Stimulated activated CD4-positive, alpha-beta T cell treated with anti-CD3 and anti-CD28 coated beads, Interleukin-1b, Interleukin-23, amount 100 ng/mL, for 48 hours (primary cell): Measurements from ENCODE around the gene RBP4.

Experiments used
- DNase-seq: peaks from one replicate; pipeline ENCODE4 v3.0.0-alpha.2; 2020

RBP4 gene

GRCh38 chr10:93595378-93596161 lies 5.5 kb downstream of the RBP4 start:
- DNase-seq, result no peak

DNA sequence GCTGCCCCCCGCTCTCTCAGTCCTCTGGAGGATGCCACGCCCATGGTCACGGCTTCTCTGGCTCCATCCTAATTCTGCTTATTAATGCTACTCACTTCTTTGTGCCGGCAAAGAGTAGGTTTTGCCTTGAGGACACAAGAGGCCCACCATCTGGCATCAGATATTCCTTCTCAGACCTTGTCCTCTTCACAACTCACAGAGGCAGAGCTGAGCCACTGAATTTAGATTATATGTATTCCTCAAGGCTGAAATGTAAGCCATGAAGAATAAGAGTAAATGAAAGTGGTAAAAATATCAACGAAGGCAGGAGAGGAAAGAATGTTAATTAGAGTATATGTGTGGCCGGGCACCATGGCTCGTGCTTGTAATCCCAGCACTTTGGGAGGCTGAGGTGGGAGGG lies 6.5 kb downstream of the RBP4 start:
- DNase-seq, result no peak

GRCh38 chr10:93593749-93594148 lies 7.3 kb downstream of the RBP4 start:
- DNase-seq, result no peak

DNA sequence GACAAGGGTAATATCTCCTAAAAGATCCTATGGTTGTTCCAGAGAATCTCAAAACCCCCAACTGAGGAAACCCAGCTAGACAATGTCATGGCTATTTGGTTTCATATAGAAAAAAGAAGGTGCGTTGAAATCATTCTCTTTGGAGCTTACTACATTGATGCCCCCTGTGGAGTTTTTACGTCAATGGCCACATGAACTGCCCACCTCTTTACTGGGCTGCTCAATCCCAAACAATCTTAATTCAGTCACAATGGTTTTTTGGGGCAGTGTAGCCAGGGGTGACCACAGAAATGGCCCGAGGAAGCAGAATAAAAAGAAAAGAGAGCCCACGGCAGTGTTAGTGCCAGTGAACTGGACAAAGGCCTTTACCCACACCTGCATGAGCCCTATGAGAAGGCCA lies 7.8 kb downstream of the RBP4 start:
- no peak for DNase-seq

GRCh38 chr10:93591065-93591808 lies 9.8 kb downstream of the RBP4 start:
- no peak for DNase-seq

- DNase-seq, result no peak
These were observed 10.4 kb downstream of the RBP4 start for GRCh38 chr10:93590638-93591037.

GRCh38 chr10:93589648-93590562 lies 11.1 kb downstream of the RBP4 start:
- DNase-seq, result no peak

GRCh38 chr10:93584445-93584844 lies 16.6 kb downstream of the RBP4 start:
- DNase-seq, result no peak

GRCh38 chr10:93580828-93581227 lies 20.2 kb downstream of the RBP4 start:
- DNase-seq, result no peak

DNA sequence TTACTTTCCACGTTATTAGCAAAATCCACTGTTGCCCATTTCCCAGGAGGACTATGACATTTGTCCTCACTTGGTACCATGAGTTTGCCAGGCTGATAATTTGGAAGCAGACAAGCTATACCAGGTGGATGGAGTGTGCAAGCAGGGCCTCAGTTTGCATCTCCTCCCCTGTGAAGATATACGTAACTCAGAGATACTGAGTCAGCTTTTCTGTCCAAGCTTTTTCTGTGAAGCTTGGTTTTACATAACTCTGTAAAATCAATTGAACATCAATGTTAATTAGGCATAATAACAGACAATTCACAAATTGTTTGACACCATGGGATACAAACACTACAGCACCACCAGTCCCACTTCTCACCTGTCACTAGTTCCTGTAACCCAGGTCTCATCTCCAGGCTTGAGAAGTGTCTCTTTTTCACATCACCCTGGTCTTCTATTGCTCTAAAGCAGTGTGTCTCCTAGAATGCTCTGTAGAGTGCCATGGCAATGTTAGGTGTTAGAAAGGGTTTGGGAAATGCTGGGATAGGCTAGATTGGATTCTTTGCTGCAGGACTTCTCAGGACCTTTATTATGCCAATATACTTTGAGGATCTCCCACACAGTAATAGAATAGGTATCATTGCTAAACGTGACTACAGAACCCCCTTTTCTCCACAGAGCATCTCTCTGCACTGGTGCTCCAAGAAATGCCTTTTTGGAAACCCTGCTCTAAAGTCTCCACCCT lies 20.9 kb downstream of the RBP4 start:
- DNase-seq, result no peak

DNA sequence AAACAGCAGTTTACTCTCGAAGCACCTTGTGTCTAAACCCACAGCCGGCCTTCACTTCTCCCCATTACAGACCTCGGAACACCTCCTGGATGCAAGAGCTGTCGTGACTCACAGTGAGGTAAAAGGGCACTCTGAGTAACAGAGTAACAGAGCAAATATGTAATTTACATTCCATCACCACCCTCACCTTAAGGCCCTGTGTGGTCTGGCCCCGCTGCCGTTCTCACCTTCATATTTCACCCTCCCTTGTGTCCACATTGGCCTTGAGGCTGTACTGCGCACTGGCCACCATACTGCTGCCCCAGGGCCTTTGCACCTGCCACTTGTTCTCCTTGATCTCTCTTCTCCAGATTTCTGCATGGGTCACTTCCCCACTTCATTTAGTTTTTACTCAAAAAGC lies 21.9 kb downstream of the RBP4 start:
- DNase-seq, result no peak

DNA sequence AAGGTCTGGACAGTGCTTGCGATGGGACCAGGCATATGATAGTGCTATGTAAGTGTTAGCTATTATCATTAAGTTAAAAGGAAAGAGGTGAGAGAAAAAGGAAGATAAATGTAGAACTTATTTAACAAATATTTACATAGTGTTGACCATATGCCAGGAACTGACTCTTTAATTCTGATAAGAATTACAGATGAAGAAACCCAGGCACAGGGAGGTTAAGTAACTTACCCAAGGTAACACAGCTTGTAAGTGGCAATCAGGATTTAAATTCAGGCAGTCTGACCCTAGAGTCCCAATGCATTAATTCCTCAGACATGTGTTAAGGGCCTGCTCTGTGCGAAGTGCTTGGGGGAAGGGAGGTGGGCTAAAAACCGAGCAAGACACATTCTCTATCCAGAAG lies 23.5 kb downstream of the RBP4 start:
- DNase-seq, result no peak

GRCh38 chr10:93576888-93577287 lies 24.1 kb downstream of the RBP4 start:
- DNase-seq, result no peak

DNA sequence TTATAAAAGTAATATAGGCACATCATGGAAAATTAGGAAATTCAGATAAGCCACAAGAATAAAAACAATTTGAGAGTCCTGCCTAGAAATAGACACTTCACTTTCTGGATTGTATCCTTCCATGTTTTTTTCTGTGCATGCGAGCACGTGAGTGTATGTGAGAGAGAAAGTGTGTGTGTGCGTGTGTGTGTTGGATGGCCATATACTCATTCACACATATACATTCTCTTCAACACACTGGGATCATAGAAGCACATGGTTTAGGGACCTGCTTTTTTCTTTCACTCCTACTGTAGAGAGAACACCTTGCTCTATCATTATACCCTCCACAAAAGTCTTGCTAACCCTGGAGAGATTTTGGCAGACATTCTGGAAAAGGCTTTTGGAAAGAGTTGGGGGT lies 27.1 kb downstream of the RBP4 start:
- no peak for DNase-seq

- no peak for DNase-seq
These were observed 27.8 kb downstream of the RBP4 start for GRCh38 chr10:93573051-93573909.

- DNase-seq, result no peak
These were observed 28.4 kb downstream of the RBP4 start for GRCh38 chr10:93572606-93573005.

DNA sequence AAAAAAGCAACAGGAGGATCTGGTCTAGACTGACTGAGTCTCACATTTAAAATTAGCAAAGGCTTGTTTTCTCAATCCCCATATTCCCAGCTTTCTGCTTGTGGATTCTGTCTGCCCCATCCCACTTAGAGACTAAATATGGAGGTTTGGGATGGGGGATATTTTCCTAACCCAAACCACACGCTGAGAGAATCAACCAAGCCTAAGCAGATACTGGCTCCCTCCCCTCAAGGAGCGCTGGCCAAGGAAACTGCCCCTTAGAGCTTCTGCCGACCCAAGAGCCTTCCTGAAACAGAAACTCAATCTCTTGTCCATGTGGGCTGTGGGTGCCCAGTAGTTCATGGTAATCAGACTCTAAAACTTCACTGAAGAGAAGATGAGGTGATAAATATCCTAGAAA lies 30.7 kb downstream of the RBP4 start:
- DNase-seq, result no peak

DNA sequence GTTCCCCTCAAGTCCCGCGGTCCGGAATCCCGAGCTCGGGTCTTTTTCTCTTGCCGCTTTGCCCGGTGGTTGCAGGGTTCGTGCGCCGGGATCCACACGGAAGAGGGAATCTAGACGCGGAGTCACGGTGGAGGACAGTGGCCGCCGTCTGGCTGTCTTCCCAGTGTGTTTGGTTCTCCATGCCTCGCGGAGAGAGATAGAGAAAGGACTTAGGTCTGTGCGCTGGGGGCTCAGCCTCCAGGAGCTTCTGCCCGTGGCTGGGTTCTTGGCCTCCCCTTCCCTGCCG lies 33.0 kb downstream of the RBP4 start:
- DNase-seq, result no peak

GRCh38 chr10:93567277-93568104 lies 33.5 kb downstream of the RBP4 start:
- no peak for DNase-seq

- DNase-seq, result no peak
These were observed 34.4 kb downstream of the RBP4 start, which contains the start of gene FFAR4 for GRCh38 chr10:93566435-93567276. Gene FFAR4 (plus strand): TSS chr10:93566665. CDS start chr10:93566721, 56 bp downstream.
